HCT116 (cell line): ENCODE measurements around the gene CHST3. TPM values are rescaled to one million over a fixed set of nuclear protein-coding genes. Genes with fewer than 3 reads are reported as not detected.

Source experiments
- CBX3 ChIP-seq: IDR thresholded peaks from 2 replicates; pipeline ENCODE4 v1.6.1; 2012; ENCODE audit warnings: low read depth
- CEBPB ChIP-seq: IDR thresholded peaks from 2 replicates; pipeline ENCODE4 v1.6.1; 2012; ENCODE audit warnings: low read depth
- CTCF ChIP-seq, 3 experiments: fragments of 200-600 bp in 1 of 3; sonication (generic) in 1 of 3; IDR thresholded peaks in 2 of 3; conservative IDR thresholded peaks in 1 of 3; 2 replicates each; pipeline ENCODE4 v1.5.1; 2012 to 2017; ENCODE audit warnings: low read depth in 2 of 3, low read length in 2 of 3, antibody characterized with exemption in 1 of 3, borderline replicate concordance in 1 of 3, control low read depth in 1 of 3, mild to moderate bottlenecking in 1 of 3, mixed read lengths in 1 of 3, mixed run types in 1 of 3, moderate library complexity in 1 of 3; ENCODE audit not compliant: insufficient read depth in 1 of 3
- EGR1 ChIP-seq: IDR thresholded peaks from 2 replicates; pipeline ENCODE4 v1.6.1; 2012; ENCODE audit warnings: low read depth
- POLR2A ChIP-seq: IDR thresholded peaks from 2 replicates; pipeline ENCODE4 v1.7.0; 2011; ENCODE audit warnings: borderline replicate concordance; ENCODE audit not compliant: insufficient read depth, insufficient read length; ENCODE audit errors: extremely low read depth
- REST ChIP-seq: IDR thresholded peaks from 2 replicates; pipeline ENCODE4 v1.6.1; 2012; ENCODE audit warnings: low read depth
- ZBTB33 ChIP-seq: IDR thresholded peaks from 2 replicates; pipeline ENCODE4 v1.6.1; 2011; ENCODE audit warnings: mild to moderate bottlenecking, low read length, moderate library complexity; ENCODE audit not compliant: insufficient replicate concordance; ENCODE audit errors: extremely low read depth
- ZFX ChIP-seq: fragments of 450-650 bp; IDR thresholded peaks from 2 replicates; pipeline ENCODE4 v1.6.1; 2017
- ZNF274 ChIP-seq: fragments of 200-500 bp; sonication (Bioruptor generic); IDR thresholded peaks from 2 replicates; pipeline ENCODE4 v1.6.1; 2014; ENCODE audit warnings: mild to moderate bottlenecking, low read depth, low read length, inconsistent platforms
- total RNA-seq: library from RNA; stranded (reverse); gene quantifications from one replicate; pipeline ENCODE4 v1.2.1, GENCODE V29; 2021; ENCODE audit not compliant: unreplicated experiment

The CHST3 gene
- total RNA-seq, 1 experiment from 2014 or later: 10.6 TPM

- TF ChIP-seq ZBTB33 (no peak), EGR1 (no peak), ZNF274 (no peak), CBX3 (no peak), CTCF (IDR thresholded peaks at IDR 0.05 in 2 of 3, conservative IDR thresholded peaks at IDR 0.05 in 1 of 3; ENCODE audit: borderline replicate concordance in 1 of 3, insufficient read depth in 1 of 3, low read depth in 2 of 3, low read length in 2 of 3) (no peak), POLR2A (no peak), CEBPB (no peak), ZFX (no peak), REST (no peak)
- TF ChIP-seq, all 23 proteins: peak for 0
Observed at GRCh38 chr10:72029414-72029813, 65.2 kb downstream of the CHST3 start (continued).
